ENCODE data around the gene MS4A4A. TPM values are rescaled to one million over a fixed set of nuclear protein-coding genes. Genes with fewer than 3 reads are reported as not detected.
"Not testable (repeated sequence)": the region's sequence is repeated elsewhere in the genome, so short reads cannot be mapped to it uniquely, and the experiment has no call there.

MS4A4A gene
- total RNA-seq, 2 donors from 2014 or later, result not detected

- H3K4me1 ChIP-seq (ENCODE audit: control insufficient read depth, insufficient read depth, low read length), result no peaks in the 10 kb centered on the region
- Mint-ChIP-seq H3K4me1 (no peaks in the 10 kb centered on the region), H3K36me3 (ENCODE audit: low read depth) (no peaks in the 10 kb centered on the region), H3K4me3 (no peak overlapping the region), H3K27me3 (ENCODE audit: insufficient read depth) (no peaks in the 10 kb centered on the region), H3K9me3 (peaks cover 27% of the 10 kb centered on the region), H3K27ac (no peak overlapping the region)
- no peak for DNase-seq
- no peaks in the 10 kb centered on the region for H3K27me3 ChIP-seq (ENCODE audit: control insufficient read depth, insufficient read depth, low read length, poor library complexity, severe bottlenecking)
- H3K9ac ChIP-seq (ENCODE audit: extremely low read depth, low read length, poor library complexity, severe bottlenecking), result no peak overlapping the region
- 100% methylated on average over 2 of the region's 2 CpGs; no CpG with 5 or more reads in 1 of the 2 experiments for WGBS, 2 experiments (ENCODE audit: insufficient coverage in 1 of 2, insufficient read length in 1 of 2)
- H3K4me3 ChIP-seq (ENCODE audit: low read length), result no peak overlapping the region
- no peak overlapping the region for H3K27ac ChIP-seq (ENCODE audit: low read depth, low read length)
- TF ChIP-seq CTCF (conservative IDR thresholded peaks at IDR 0.05), result no peak
- H3K9me3 ChIP-seq (ENCODE audit: control insufficient read depth, low read length), result no peaks in the 10 kb centered on the region
- H3K36me3 ChIP-seq (ENCODE audit: control insufficient read depth, insufficient read depth, low read length), result no peaks in the 10 kb centered on the region
These were observed 11.7 kb downstream of the MS4A4A start for GRCh38 chr11:60292145-60292544.

- H3K27ac Mint-ChIP-seq, result no peak overlapping the region
- Histone ChIP-seq H3K4me1 (ENCODE audit: control insufficient read depth, insufficient read depth, low read length) (peaks cover 4% of the 10 kb centered on the region), H3K36me3 (ENCODE audit: control insufficient read depth, insufficient read depth, low read length) (no peaks in the 10 kb centered on the region), H3K9me3 (ENCODE audit: control insufficient read depth, low read length) (no peaks in the 10 kb centered on the region), H3K27me3 (ENCODE audit: control insufficient read depth, insufficient read depth, low read length, poor library complexity, severe bottlenecking) (peaks cover 19% of the 10 kb centered on the region), H3K27ac (ENCODE audit: low read depth, low read length) (no peak overlapping the region), H3K9ac (ENCODE audit: extremely low read depth, low read length, poor library complexity, severe bottlenecking) (no peak overlapping the region), H3K4me3 (ENCODE audit: low read length) (no peak overlapping the region)
- WGBS, 2 experiments (ENCODE audit: insufficient coverage in 1 of 2, insufficient read length in 1 of 2), result 90 to 97% methylated on average over 3 of the region's 3 CpGs
- H3K4me3 Mint-ChIP-seq, result no peak overlapping the region
- H3K27me3 Mint-ChIP-seq (ENCODE audit: insufficient read depth), result peaks cover 3% of the 10 kb centered on the region
- TF ChIP-seq CTCF (conservative IDR thresholded peaks at IDR 0.05), result no peak
- peaks cover 9% of the 10 kb centered on the region for H3K4me1 Mint-ChIP-seq
- no peak for DNase-seq
- no peaks in the 10 kb centered on the region for H3K9me3 Mint-ChIP-seq
- no peaks in the 10 kb centered on the region for H3K36me3 Mint-ChIP-seq (ENCODE audit: low read depth)
These were observed 20.7 kb downstream of the MS4A4A start for GRCh38 chr11:60301178-60301577.

GRCh38 chr11:60301884-60302283 is 21.4 kb downstream of the MS4A4A start:
- H3K4me3 Mint-ChIP-seq; H3K36me3 Mint-ChIP-seq (ENCODE audit: low read depth): not testable (repeated sequence)
- 91 to 96% methylated on average over 4 to 6 of the region's 6 CpGs for WGBS, 2 experiments (ENCODE audit: insufficient coverage in 1 of 2, insufficient read length in 1 of 2)

GRCh38 chr11:60303661-60304060 is 23.2 kb downstream of the MS4A4A start:
- H3K4me1 Mint-ChIP-seq, result peaks cover 17% of the 10 kb centered on the region
- H3K4me1 ChIP-seq (ENCODE audit: control insufficient read depth, insufficient read depth, low read length), result peaks cover 7% of the 10 kb centered on the region
- no peaks in the 10 kb centered on the region for H3K36me3 ChIP-seq (ENCODE audit: control insufficient read depth, insufficient read depth, low read length)
- H3K9me3 ChIP-seq (ENCODE audit: control insufficient read depth, low read length), result no peaks in the 10 kb centered on the region
- no peaks in the 10 kb centered on the region for H3K9me3 Mint-ChIP-seq
- DNase-seq, result no peak
- TF ChIP-seq CTCF (conservative IDR thresholded peaks at IDR 0.05), result no peak
- H3K9ac ChIP-seq (ENCODE audit: extremely low read depth, low read length, poor library complexity, severe bottlenecking), result no peak overlapping the region
- H3K4me3 Mint-ChIP-seq, result no peak overlapping the region
- H3K4me3 ChIP-seq (ENCODE audit: low read length), result no peak overlapping the region
- H3K27me3 Mint-ChIP-seq (ENCODE audit: insufficient read depth), result peaks cover 3% of the 10 kb centered on the region
- 83 to 95% methylated on average over 4 to 5 of the region's 5 CpGs for WGBS, 2 experiments (ENCODE audit: insufficient coverage in 1 of 2, insufficient read length in 1 of 2)
- no peak overlapping the region for H3K27ac Mint-ChIP-seq
- H3K27me3 ChIP-seq (ENCODE audit: control insufficient read depth, insufficient read depth, low read length, poor library complexity, severe bottlenecking), result peaks cover 19% of the 10 kb centered on the region
- H3K27ac ChIP-seq (ENCODE audit: low read depth, low read length), result no peak overlapping the region
- no peaks in the 10 kb centered on the region for H3K36me3 Mint-ChIP-seq (ENCODE audit: low read depth)

More at GRCh38 chr11:60301884-60302283, 21.4 kb downstream of the MS4A4A start:
- H3K9ac ChIP-seq (ENCODE audit: extremely low read depth, low read length, poor library complexity, severe bottlenecking); H3K27ac ChIP-seq (ENCODE audit: low read depth, low read length); H3K27ac Mint-ChIP-seq; H3K4me1 ChIP-seq (ENCODE audit: control insufficient read depth, insufficient read depth, low read length); DNase-seq; H3K27me3 Mint-ChIP-seq (ENCODE audit: insufficient read depth); H3K9me3 Mint-ChIP-seq; H3K4me3 ChIP-seq (ENCODE audit: low read length); H3K36me3 ChIP-seq (ENCODE audit: control insufficient read depth, insufficient read depth, low read length); H3K9me3 ChIP-seq (ENCODE audit: control insufficient read depth, low read length): not testable (repeated sequence)
- H3K27me3 ChIP-seq (ENCODE audit: control insufficient read depth, insufficient read depth, low read length, poor library complexity, severe bottlenecking), result peaks cover 19% of the 10 kb centered on the region
- peaks cover 16% of the 10 kb centered on the region for H3K4me1 Mint-ChIP-seq
